LNCaP clone FGC (cell line): Measurements from ENCODE around the gene FANCE.

Source experiments
- DNase-seq: peaks from one replicate; pipeline ENCODE4 v3.0.0-alpha.2; 2011; ENCODE audit warnings: low read depth
- H3K4me3 ChIP-seq: 2 replicates; pipeline ENCODE4 v1.5.1; 2011; ENCODE audit warnings: mild to moderate bottlenecking, low read depth, low read length, control low read depth
- TF ChIP-seq, protein P1 (sequence below): IDR thresholded peaks from 2 replicates; pipeline ENCODE4 v1.5.1; 2012; ENCODE audit warnings: mild to moderate bottlenecking; ENCODE audit not compliant: control insufficient read depth, insufficient read depth; ENCODE audit errors: extremely low read depth

Gene FANCE

GRCh38 chr6:35477028-35477427 lies 24.9 kb downstream of the FANCE start:
- DNase-seq: no peak
- TF ChIP-seq, protein P1, sequence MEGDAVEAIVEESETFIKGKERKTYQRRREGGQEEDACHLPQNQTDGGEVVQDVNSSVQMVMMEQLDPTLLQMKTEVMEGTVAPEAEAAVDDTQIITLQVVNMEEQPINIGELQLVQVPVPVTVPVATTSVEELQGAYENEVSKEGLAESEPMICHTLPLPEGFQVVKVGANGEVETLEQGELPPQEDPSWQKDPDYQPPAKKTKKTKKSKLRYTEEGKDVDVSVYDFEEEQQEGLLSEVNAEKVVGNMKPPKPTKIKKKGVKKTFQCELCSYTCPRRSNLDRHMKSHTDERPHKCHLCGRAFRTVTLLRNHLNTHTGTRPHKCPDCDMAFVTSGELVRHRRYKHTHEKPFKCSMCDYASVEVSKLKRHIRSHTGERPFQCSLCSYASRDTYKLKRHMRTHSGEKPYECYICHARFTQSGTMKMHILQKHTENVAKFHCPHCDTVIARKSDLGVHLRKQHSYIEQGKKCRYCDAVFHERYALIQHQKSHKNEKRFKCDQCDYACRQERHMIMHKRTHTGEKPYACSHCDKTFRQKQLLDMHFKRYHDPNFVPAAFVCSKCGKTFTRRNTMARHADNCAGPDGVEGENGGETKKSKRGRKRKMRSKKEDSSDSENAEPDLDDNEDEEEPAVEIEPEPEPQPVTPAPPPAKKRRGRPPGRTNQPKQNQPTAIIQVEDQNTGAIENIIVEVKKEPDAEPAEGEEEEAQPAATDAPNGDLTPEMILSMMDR: no peak
- no peak overlapping the region for H3K4me3 ChIP-seq

- TF ChIP-seq, protein P1: no peak
- no peak for DNase-seq
- no peak overlapping the region for H3K4me3 ChIP-seq
These were observed 25.5 kb downstream of the FANCE start for GRCh38 chr6:35477551-35478179.

DNA sequence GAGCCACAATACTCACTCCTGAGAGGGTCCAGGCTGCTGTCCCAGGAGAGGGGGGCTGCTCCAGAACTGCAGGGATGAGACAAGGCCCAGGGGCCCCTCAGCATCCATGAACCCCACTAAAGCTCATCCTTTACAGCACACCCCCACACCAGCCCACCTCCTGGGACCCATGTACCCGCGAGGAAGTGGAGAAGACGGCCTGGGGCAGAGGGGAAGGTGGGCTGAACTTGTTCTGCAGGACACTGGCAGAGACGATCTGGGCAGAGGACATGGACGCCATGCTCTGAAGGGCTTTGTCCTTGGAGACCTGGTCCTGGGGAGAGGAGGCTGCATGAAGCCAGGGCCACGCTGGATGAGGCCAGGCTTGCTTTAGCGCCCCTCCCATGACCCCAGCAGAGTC lies 26.1 kb downstream of the FANCE start:
- TF ChIP-seq, protein P1: no peak
- DNase-seq: no peak
- H3K4me3 ChIP-seq: no peak overlapping the region

DNA sequence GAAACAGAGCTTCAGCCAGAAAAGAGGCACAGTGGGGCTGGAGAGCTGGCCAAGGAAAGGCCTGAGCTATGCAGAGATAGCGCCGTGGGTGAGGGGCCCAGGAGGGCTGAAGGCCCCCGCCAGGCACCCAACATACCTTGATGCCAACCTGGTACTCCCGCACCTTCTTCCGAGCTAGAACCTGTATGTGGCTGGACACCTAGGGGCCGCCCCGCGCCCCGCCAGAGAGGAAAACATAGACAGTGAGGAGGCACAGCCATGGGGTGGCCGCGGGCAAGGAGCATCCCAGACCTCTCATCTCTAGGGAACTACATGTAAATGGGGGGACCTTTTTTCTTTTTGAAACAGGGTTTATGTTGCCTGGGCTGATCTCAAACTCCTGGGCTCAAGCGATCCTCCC lies 28.0 kb downstream of the FANCE start:
- H3K4me3 ChIP-seq: no peak overlapping the region
- no peak for DNase-seq
- TF ChIP-seq, protein P1: no peak

DNA sequence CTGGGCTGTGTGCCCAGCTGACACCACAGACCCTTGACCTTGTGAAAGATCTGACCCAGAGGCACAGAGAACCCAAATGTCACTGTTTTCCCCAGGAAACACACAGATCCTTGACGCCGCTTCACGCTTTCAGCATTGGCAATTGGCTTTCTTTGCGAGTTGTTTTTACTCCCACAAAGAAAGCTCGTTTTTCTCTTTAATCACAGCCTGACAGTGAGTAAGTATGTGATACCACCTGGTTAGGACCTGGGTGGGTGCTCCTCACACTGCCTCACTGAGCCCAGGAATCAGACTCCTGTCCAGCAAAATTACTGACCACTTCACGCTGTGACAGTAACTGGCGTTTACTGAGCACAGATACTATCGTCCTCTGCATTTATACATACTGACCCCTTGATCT lies 29.1 kb downstream of the FANCE start:
- no peak for DNase-seq
- TF ChIP-seq, protein P1: no peak
- no peak overlapping the region for H3K4me3 ChIP-seq

DNA sequence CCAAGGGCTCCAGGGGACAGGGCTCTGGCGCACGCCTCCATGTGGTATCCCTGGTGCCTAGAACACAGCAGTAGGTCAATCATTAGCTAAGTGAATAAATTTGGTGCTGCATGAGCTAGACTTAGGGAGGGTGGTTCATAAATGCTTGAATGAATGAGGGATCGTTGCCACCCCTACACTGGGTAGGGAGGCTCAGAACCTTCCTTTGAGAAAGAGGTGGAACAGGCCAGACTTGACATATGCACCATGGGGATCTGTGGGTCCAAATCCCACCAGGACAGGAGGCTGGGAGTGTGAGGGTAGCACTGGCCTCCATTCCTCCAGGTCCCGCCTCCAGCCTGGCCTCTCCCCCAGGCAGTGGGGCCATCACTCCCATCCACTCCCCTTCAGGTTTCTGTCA lies 30.9 kb downstream of the FANCE start:
- TF ChIP-seq, protein P1: no peak
- no peak overlapping the region for H3K4me3 ChIP-seq
- no peak for DNase-seq

GRCh38 chr6:35483490-35483889 lies 31.4 kb downstream of the FANCE start:
- TF ChIP-seq, protein P1: no peak
- no peak for DNase-seq
- no peak overlapping the region for H3K4me3 ChIP-seq
